Endothelial cell of umbilical vein (primary cell): ENCODE results near the gene GBE1.

Source experiments
- EZH2 ChIP-seq: IDR thresholded peaks from 2 replicates; pipeline ENCODE4 v1.6.1; 2012; ENCODE audit warnings: borderline replicate concordance, low read depth, mild to moderate bottlenecking, moderate library complexity, low read length, inconsistent platforms; ENCODE audit not compliant: severe bottlenecking
- FOS ChIP-seq: IDR thresholded peaks from 2 replicates; pipeline ENCODE4 v1.6.1; 2011; ENCODE audit warnings: mild to moderate bottlenecking, low read length, moderate library complexity, borderline replicate concordance; ENCODE audit not compliant: insufficient read depth
- GATA2 ChIP-seq: IDR thresholded peaks from 2 replicates; pipeline ENCODE4 v1.7.0; 2011; ENCODE audit warnings: low read depth, mild to moderate bottlenecking, moderate library complexity, mixed read lengths, low read length; ENCODE audit not compliant: insufficient read length, insufficient read depth
- JUN ChIP-seq: IDR thresholded peaks from 2 replicates; pipeline ENCODE4 v1.6.1; 2011; ENCODE audit warnings: borderline replicate concordance, low read depth; ENCODE audit not compliant: insufficient read length, insufficient read depth
- MYC ChIP-seq: IDR thresholded peaks from one replicate; pipeline ENCODE4 v1.6.1; 2011; ENCODE audit warnings: mild to moderate bottlenecking, low read depth, low read length
- POLR2A ChIP-seq: IDR thresholded peaks from 2 replicates; pipeline ENCODE4 v1.6.1; 2012; ENCODE audit warnings: low read depth, mild to moderate bottlenecking, control low read depth, low read length
- POLR2AphosphoS5 ChIP-seq: IDR thresholded peaks from 2 replicates; pipeline ENCODE4 v1.6.1; 2012; ENCODE audit warnings: low read depth, mild to moderate bottlenecking, control low read depth, low read length, moderate library complexity; ENCODE audit not compliant: insufficient read depth
- TF ChIP-seq, protein P1 (sequence below), 2 donors: IDR thresholded peaks; 1 replicate in 1 of 2; 2 replicates in 1 of 2; pipeline ENCODE4 v1.5.1; 2011; ENCODE audit warnings: low read length in 2 of 2, mild to moderate bottlenecking in 2 of 2, moderate library complexity in 2 of 2, control low read depth in 1 of 2, inconsistent platforms in 1 of 2, low read depth in 1 of 2; ENCODE audit not compliant: insufficient read depth in 1 of 2; ENCODE audit errors: extremely low read depth in 1 of 2
- TF ChIP-seq, protein P2 (sequence below): IDR thresholded peaks from 2 replicates; pipeline ENCODE4 v1.6.1; 2011; ENCODE audit not compliant: insufficient read depth, insufficient read length

GRCh38 chr3:81699536-81700320 lies 61.7 kb downstream of the GBE1 start:
- TF ChIP-seq, protein P1, sequence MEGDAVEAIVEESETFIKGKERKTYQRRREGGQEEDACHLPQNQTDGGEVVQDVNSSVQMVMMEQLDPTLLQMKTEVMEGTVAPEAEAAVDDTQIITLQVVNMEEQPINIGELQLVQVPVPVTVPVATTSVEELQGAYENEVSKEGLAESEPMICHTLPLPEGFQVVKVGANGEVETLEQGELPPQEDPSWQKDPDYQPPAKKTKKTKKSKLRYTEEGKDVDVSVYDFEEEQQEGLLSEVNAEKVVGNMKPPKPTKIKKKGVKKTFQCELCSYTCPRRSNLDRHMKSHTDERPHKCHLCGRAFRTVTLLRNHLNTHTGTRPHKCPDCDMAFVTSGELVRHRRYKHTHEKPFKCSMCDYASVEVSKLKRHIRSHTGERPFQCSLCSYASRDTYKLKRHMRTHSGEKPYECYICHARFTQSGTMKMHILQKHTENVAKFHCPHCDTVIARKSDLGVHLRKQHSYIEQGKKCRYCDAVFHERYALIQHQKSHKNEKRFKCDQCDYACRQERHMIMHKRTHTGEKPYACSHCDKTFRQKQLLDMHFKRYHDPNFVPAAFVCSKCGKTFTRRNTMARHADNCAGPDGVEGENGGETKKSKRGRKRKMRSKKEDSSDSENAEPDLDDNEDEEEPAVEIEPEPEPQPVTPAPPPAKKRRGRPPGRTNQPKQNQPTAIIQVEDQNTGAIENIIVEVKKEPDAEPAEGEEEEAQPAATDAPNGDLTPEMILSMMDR (IDR thresholded peaks at IDR 0.05; ENCODE audit: extremely low read depth in 1 of 2, insufficient read depth in 1 of 2, low read depth in 1 of 2, low read length in 2 of 2) = no peak
- TF ChIP-seq POLR2AphosphoS5 (no peak), POLR2A (no peak), MYC (no peak), EZH2 (no peak), JUN (no peak), FOS (no peak), GATA2 (no peak)
- TF ChIP-seq, protein P2, sequence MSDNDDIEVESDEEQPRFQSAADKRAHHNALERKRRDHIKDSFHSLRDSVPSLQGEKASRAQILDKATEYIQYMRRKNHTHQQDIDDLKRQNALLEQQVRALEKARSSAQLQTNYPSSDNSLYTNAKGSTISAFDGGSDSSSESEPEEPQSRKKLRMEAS = no peak
